Mucosa of rectum (tissue), 2 donors: ENCODE data around the gene NPFFR1.
A peak's percentile ranks its signal among the peaks of the same experiment; 100 is the strongest.
"Not testable (repeated sequence)": the region's sequence is repeated elsewhere in the genome, so short reads cannot be mapped to it uniquely, and the experiment has no call there.

Experiments
- H3K27ac ChIP-seq, 2 donors: one replicate each; pipeline ENCODE4 v1.7.0; 2013; ENCODE audit warnings: inconsistent platforms in 2 of 2, low read depth in 2 of 2, low read length in 2 of 2
- H3K27me3 ChIP-seq, 2 donors: one replicate each; pipeline ENCODE4 v1.7.0; 2013; ENCODE audit warnings: low read length in 2 of 2; ENCODE audit not compliant: control insufficient read depth in 2 of 2, insufficient read depth in 2 of 2
- H3K36me3 ChIP-seq, 2 donors: one replicate each; pipeline ENCODE4 v1.7.0; 2013; ENCODE audit warnings: low read length in 2 of 2; ENCODE audit not compliant: control insufficient read depth in 2 of 2, insufficient read depth in 2 of 2
- H3K4me1 ChIP-seq, 2 donors: one replicate each; pipeline ENCODE4 v1.7.0; 2013; ENCODE audit warnings: low read length in 2 of 2, mild to moderate bottlenecking in 1 of 2; ENCODE audit not compliant: control insufficient read depth in 2 of 2, insufficient read depth in 2 of 2
- H3K4me3 ChIP-seq, 2 donors: one replicate each; pipeline ENCODE4 v1.7.0; 2013; ENCODE audit warnings: low read length in 2 of 2
- H3K9ac ChIP-seq, 2 donors: one replicate each; pipeline ENCODE4 v1.7.0; 2013; ENCODE audit warnings: low read length in 2 of 2, low read depth in 1 of 2, mild to moderate bottlenecking in 1 of 2
- H3K9me3 ChIP-seq, 2 donors: one replicate each; pipeline ENCODE4 v1.7.0; 2013; ENCODE audit warnings: low read length in 2 of 2; ENCODE audit not compliant: control insufficient read depth in 2 of 2
- donor health status: healthy.
- donor health status: Normal muscosa, but diverticular disease.

The NPFFR1 gene

DNA sequence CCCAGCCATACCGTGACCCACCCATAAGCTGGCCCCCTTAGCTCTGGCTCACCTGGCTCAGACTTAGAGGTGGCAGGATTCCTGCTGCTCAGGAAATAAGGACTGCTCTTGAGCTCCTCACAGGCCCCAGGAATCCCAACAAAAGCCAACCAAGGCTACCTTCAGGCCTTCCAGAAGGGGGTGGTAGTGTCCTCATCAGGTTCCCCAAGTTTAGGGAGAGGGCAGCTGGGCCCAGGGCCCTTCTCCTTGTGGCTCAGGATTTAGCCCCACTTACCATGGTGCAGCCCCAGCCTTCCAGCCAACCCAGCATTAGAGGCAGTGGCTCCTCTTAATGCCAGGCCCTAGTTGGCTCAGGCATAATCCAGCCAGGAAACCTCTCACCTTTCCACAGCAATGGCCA lies 23.5 kb downstream of the NPFFR1 start:
- no peaks in the 10 kb centered on the region for H3K9me3 ChIP-seq
- no peak overlapping the region for H3K9ac ChIP-seq
- H3K4me1 ChIP-seq = peaks cover 3 to 5% of the 10 kb centered on the region in 2 donors
- H3K36me3 ChIP-seq = no peaks in the 10 kb centered on the region
- peaks cover 0 to 2% of the 10 kb centered on the region in 2 donors for H3K27me3 ChIP-seq
- H3K4me3 ChIP-seq = no peak overlapping the region
- no peak overlapping the region for H3K27ac ChIP-seq

DNA sequence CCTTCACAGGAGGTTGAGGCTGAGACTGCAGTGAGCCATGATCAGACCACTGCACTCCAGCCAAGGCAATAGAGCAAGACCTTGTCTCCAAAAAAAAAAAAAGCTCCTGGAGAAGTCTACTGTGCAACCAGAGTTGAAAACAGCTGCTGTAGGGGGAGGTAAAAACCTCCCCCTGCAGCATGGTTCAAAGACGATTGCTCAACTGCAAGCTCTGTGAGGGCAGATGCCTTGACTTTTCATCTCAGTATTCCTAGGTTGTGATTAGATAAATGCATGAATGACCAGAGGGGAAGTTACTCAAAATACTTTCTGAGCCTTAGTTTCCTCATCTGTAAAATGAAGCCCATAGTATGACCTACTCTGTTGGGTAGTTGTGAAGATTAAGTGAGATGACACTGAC lies 25.6 kb downstream of the NPFFR1 start:
- Histone ChIP-seq H3K9ac (no peak overlapping the region), H3K4me3 (no peak overlapping the region), H3K27ac (no peak overlapping the region), H3K27me3 (peaks cover 0 to 2% of the 10 kb centered on the region in 2 donors), H3K9me3 (no peaks in the 10 kb centered on the region), H3K4me1 (peaks cover 0 to 7% of the 10 kb centered on the region in 2 donors), H3K36me3 (no peaks in the 10 kb centered on the region)

DNA sequence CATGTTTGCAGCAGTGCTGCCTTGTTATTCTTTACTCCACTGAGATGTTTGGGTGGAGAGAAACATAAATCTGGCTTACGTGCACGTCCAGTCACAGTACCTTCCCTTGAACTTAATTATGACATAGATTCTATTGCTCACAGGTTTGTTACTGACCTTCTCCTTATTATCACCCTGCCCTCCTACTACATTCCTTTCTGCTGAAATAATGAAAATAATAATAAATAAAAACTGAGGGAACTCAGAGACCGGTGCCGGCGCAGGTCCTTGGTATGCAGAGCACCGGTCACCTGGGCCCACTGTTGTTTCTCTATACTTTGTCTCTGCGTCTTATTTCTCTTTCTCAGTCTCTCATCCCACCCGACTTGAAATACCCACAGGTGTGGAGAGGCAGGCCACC lies 26.0 kb downstream of the NPFFR1 start:
- not testable (repeated sequence) for H3K36me3 ChIP-seq, H3K4me3 ChIP-seq, H3K9ac ChIP-seq, H3K4me1 ChIP-seq, H3K27me3 ChIP-seq, H3K27ac ChIP-seq, H3K9me3 ChIP-seq

DNA sequence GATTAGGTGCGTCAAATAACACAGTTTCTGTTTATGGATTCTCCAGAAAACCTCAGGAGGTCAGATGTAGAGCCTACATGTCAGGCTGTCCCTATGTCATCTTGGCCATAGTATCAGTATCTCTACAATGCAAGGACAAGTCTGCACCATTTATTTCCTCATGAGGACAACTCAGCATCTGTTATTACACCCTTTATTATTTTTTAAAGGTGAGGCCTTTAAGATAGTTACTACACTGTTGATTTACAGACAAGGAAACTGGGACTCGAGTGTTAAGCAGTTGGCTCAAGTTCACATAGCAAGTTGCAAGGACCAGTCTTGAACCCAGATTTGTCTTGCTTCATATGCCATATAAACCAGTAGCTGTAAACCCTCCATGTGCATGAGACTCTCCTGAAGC lies 27.3 kb downstream of the NPFFR1 start:
- H3K36me3 ChIP-seq = no peaks in the 10 kb centered on the region
- peaks cover 0 to 2% of the 10 kb centered on the region in 2 donors for H3K27me3 ChIP-seq
- peak overlapping the region in 1 of 2 donors; percentile 51 for H3K27ac ChIP-seq
- no peak overlapping the region for H3K9ac ChIP-seq
- H3K4me1 ChIP-seq = peaks cover 0 to 7% of the 10 kb centered on the region in 2 donors
- no peaks in the 10 kb centered on the region for H3K9me3 ChIP-seq
- H3K4me3 ChIP-seq = no peak overlapping the region

DNA sequence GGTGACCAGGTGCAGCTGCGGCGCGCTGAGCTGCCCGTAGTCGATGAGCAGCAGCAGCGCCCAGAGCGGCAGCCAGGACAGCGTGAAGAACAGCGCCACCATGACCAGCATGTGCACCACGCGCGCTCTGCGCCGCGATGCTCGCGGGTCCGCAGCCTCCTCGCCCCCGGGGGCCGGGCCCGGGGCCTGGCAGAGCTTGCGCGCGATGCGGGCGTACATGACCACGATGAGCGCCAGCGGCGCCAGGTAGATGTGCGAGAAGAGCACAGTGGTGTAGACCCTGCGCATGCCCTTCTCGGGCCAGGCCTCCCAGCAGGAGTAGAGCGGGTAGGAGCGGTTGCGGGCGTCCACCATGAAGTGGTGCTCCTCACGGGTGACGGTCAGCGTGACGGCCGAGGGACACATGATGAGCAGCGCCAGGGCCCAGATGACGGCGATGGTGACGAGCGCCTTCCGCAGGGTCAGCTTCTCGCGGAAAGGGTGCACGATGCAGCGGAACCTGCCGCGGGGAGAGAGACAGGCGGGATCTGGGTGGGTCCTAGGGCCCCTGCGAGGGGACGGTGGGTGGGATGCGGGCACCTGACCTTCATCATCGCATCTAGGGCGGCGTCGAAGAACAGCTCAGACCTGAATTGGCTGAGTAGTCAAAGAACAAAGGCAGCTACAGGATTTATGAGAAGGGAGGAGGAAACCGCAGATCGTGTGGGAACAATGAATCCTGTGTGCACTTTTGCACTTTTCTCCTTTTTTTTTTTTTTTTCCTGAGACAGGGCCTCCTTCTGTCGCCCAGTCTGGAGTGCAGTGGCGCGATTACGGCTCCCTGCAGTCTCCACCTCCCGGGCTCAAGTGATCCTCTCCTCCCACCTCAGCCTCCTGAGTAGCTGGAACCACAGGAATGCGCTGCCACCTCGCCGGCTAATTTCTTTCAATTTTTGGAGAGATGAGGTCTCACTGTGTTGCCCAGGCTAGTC lies 28.2 kb downstream of the NPFFR1 start:
- Histone ChIP-seq H3K4me1 (peaks cover 0 to 7% of the 10 kb centered on the region in 2 donors), H3K9ac (no peak overlapping the region), H3K27ac (peak overlapping the region in 1 of 2 donors; percentile 58), H3K36me3 (no peaks in the 10 kb centered on the region), H3K4me3 (peak overlapping the region in 1 of 2 donors; percentile 9), H3K9me3 (no peaks in the 10 kb centered on the region), H3K27me3 (peaks cover 0 to 2% of the 10 kb centered on the region in 2 donors)

DNA sequence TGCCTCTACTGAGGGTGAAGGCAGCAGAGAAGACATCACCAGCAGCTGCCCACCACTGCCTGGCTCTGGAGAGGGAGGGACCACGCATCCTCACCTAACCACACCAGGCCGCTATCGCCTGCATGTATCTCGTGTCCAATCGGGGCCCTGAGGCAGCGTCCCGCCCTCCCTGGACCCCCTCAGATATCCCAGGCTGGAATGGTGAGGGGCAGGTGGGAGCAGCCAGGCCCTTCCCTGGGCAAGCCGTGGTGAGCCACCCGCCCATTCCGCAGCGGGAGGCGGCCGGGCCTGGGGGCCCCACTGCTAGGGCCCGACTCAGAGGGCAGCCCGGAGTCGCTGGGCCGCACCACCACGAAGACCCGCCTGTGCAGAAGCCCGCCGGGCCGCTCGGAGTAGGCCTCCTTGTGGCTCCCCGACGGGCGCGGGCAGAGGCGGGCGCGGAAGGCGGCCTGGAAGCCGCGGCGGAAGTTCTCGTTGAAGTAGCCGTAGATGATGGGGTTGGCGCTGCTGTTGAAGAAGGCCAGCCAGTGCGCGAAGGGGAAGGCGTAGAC lies 29.0 kb downstream of the NPFFR1 start:
- Histone ChIP-seq H3K27ac (no peak overlapping the region), H3K4me3 (no peak overlapping the region), H3K27me3 (peaks cover 0 to 2% of the 10 kb centered on the region in 2 donors)

DNA sequence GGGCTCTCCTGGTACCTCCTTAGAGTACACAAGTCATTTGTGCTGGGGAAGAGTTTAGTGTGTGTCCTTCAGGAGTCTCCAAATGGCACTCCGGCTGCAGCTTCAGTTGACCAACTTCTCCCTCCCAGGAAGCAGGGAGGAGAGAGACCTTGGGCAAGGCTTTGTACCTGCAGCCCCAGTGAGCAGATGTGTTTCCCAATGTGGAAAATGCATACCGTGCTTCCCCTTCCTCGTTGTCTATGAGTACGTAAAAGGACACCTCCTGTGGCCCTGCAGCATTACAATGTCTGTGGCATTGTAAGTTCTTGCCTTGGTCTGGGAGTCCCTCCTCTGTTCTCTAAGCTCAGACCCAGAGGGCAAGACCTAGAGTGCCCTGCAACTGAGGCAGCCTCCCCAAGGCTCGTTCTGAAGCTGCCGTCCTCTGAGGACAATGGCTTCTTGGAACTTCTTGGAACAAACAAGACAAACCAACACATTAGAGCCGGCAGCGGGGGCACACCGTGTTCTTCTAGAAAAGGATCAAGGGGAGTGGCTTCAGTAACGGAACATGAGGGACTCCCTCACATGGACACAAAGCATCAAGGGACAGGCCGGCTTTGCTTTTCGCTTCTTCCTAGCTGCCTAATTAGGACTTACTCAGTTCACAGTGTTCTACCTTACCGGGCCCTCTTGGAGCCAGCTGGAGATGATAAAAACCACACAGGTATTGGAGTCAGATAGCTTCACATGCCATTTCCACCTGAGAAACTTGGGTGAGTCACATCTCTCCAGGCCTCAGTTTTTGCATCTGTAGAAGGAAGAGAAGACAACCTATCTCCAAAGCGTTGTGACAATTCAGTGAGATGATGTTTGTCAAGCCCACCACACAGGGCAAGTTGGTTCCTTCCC lies 29.7 kb downstream of the NPFFR1 start:
- Histone ChIP-seq H3K27ac (no peak overlapping the region), H3K9me3 (no peaks in the 10 kb centered on the region), H3K36me3 (no peaks in the 10 kb centered on the region), H3K27me3 (peaks cover 0 to 2% of the 10 kb centered on the region in 2 donors), H3K9ac (no peak overlapping the region), H3K4me3 (no peak overlapping the region), H3K4me1 (peaks cover 0 to 7% of the 10 kb centered on the region in 2 donors)

More for the DNA sequence above, 29.0 kb downstream of the NPFFR1 start:
- Histone ChIP-seq H3K4me1 (peaks cover 0 to 7% of the 10 kb centered on the region in 2 donors), H3K9me3 (no peaks in the 10 kb centered on the region), H3K36me3 (no peaks in the 10 kb centered on the region), H3K9ac (no peak overlapping the region)

DNA sequence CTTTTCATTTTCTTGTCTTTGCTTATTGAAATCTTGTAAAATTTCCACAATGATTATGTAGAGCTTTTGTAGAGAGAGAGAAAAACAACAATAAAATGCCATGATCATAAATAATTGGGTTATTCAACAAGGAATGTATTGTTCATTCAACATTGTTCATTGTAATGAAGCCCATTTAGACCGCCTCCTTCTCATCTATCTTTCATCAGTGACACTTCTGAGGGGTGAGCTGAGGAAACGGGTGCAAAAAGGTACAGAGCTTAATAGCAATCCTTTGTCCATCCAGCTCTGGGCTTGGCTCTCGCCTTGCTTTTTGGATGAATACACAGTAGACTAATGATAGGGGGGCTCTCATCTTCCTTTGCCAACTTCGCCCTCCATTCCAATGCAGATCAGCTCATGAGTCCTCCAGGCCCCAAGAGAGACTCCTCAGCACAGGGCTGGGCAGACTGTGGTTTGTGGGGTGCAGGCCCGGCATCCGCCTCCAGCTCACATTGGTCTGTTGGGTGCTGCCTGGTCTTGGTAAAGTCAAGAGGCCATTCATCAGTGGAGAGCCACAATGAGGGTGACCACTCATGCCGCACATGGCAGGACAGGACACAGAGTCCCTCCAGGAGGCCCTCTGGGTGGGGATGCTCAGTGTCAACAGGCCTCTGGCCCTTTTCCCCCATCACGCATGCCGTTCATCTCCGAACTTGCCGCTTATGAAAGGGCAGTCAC lies 32.7 kb downstream of the NPFFR1 start:
- H3K4me1 ChIP-seq = peaks cover 0 to 7% of the 10 kb centered on the region in 2 donors
- peaks cover 0 to 2% of the 10 kb centered on the region in 2 donors for H3K27me3 ChIP-seq
- H3K4me3 ChIP-seq = no peak overlapping the region
- H3K9me3 ChIP-seq = no peaks in the 10 kb centered on the region
- no peak overlapping the region for H3K27ac ChIP-seq
- H3K9ac ChIP-seq = no peak overlapping the region
- no peaks in the 10 kb centered on the region for H3K36me3 ChIP-seq

DNA sequence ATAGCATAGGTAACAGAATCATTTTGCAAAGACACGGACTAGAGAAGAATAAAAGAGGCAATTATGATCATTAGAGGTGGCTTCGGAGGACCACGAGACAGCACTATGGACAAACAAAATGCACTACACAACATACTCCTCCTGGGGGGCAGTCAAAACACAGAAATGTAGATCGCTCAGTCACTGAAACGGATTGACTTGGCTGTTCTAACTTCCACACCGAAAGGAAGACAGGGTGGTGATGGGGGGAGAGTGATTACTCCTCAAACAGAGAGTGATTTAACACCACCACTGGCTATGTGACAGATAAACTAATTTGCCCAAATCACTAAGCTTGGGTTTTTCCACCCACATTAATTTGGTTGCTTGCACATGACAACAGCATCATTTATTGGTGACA lies 36.4 kb downstream of the NPFFR1 start:
- Histone ChIP-seq H3K9ac (no peak overlapping the region), H3K27ac (no peak overlapping the region), H3K36me3 (no peaks in the 10 kb centered on the region), H3K4me3 (no peak overlapping the region), H3K9me3 (no peaks in the 10 kb centered on the region), H3K4me1 (no peaks in the 10 kb centered on the region), H3K27me3 (no peaks in the 10 kb centered on the region)
